Fibroblast of mammary gland (primary cell): ENCODE results near the gene MRPL27.
A peak's percentile ranks its signal among the peaks of the same experiment; 100 is the strongest.

Experiments used
- DNase-seq: peaks from one replicate; pipeline ENCODE4 v3.0.0-alpha.2; 2010; ENCODE audit warnings: low read depth
- H3K4me3 ChIP-seq: 2 replicates; pipeline ENCODE4 v1.5.1; 2011; ENCODE audit warnings: low read depth, mild to moderate bottlenecking, low read length, moderate library complexity; ENCODE audit not compliant: control insufficient read depth
- CTCF ChIP-seq: conservative IDR thresholded peaks from 2 replicates; pipeline ENCODE4 v1.5.1; 2011; ENCODE audit warnings: low read depth, low read length, inconsistent platforms; ENCODE audit not compliant: control insufficient read depth, insufficient read depth

Gene MRPL27

GRCh38 chr17:50365649-50366393 lies 7.2 kb downstream of the MRPL27 start:
- no peak for DNase-seq
- no peak for TF ChIP-seq CTCF
- H3K4me3 ChIP-seq, result no peak overlapping the region

GRCh38 chr17:50365165-50365564 lies 7.8 kb downstream of the MRPL27 start:
- no peak for DNase-seq
- H3K4me3 ChIP-seq, result no peak overlapping the region
- TF ChIP-seq CTCF, result no peak

GRCh38 chr17:50364715-50365114 lies 8.3 kb downstream of the MRPL27 start:
- TF ChIP-seq CTCF, result no peak
- H3K4me3 ChIP-seq, result no peak overlapping the region
- DNase-seq, result no peak

- no peak for TF ChIP-seq CTCF
- no peak overlapping the region for H3K4me3 ChIP-seq
- no peak for DNase-seq
Measured at GRCh38 chr17:50364061-50364458, 8.9 kb downstream of the MRPL27 start.

GRCh38 chr17:50363217-50364060 lies 9.5 kb downstream of the MRPL27 start:
- peak; percentile 54 for DNase-seq
- TF ChIP-seq CTCF, result no peak
- H3K4me3 ChIP-seq, result no peak overlapping the region

GRCh38 chr17:50362661-50363060 lies 10.3 kb downstream of the MRPL27 start:
- no peak for TF ChIP-seq CTCF
- no peak for DNase-seq
- no peak overlapping the region for H3K4me3 ChIP-seq
